WTC11 (cell line): ENCODE results near the gene TYSND1. TPM values are rescaled to one million over a fixed set of nuclear protein-coding genes. Genes with fewer than 3 reads are reported as not detected.

ENCODE experiments used
- ATAC-seq: fragments of 200-7000 bp; cut with Tn5 transposase; 2 replicates; pipeline ENCODE4 v1.10.0; 2021; ENCODE audit warnings: mild to moderate bottlenecking, moderate library complexity
- CTCF ChIA-PET: fragments of 300-600 bp; sonication (Branson Sonifier 250); formaldehyde crosslinking; loops from one replicate; lab custom pipeline; 2021; ENCODE audit warnings: antibody characterized with exemption; lab: Charles Lee
- POLR2A ChIA-PET: fragments of 350-600 bp; sonication (Branson Sonifier 250); formaldehyde crosslinking; loops from one replicate; lab custom pipeline; 2021; ENCODE audit warnings: antibody characterized with exemption; lab: Charles Lee
- DNase-seq: peaks from one replicate; pipeline ENCODE4 v3.0.0; 2021; ENCODE audit warnings: low spot score
- H3K27ac Mint-ChIP-seq: 2 replicates; pipeline ENCODE4 v1.8.0; 2021; ENCODE audit warnings: mixed read lengths
- H3K27me3 Mint-ChIP-seq: 2 replicates; pipeline ENCODE4 v1.8.0; 2021; ENCODE audit warnings: low read depth, mild to moderate bottlenecking, moderate library complexity, mixed read lengths
- H3K36me3 Mint-ChIP-seq: 2 replicates; pipeline ENCODE4 v1.8.0; 2021; ENCODE audit warnings: mixed read lengths
- H3K4me1 Mint-ChIP-seq: 2 replicates; pipeline ENCODE4 v1.8.0; 2022; ENCODE audit warnings: mixed read lengths
- H3K4me3 Mint-ChIP-seq: 2 replicates; pipeline ENCODE4 v1.8.0; 2021; ENCODE audit warnings: mild to moderate bottlenecking, moderate library complexity, mixed read lengths
- H3K9me3 Mint-ChIP-seq: 2 replicates; pipeline ENCODE4 v1.8.0; 2021; ENCODE audit warnings: mixed read lengths
- AFF4 ChIP-seq: sonication (generic); formaldehyde crosslinking; IDR thresholded peaks from 2 replicates; pipeline ENCODE4 v1.8.1; 2023; ENCODE audit warnings: mild to moderate bottlenecking, missing genetic modification reagents, borderline replicate concordance
- AR ChIP-seq: fragments of 250-450 bp; sonication (Bioruptor Pico); IDR thresholded peaks from 2 replicates; pipeline ENCODE4 v1.9.0; 2021; ENCODE audit warnings: mild to moderate bottlenecking
- ATF3 ChIP-seq: sonication (generic); formaldehyde crosslinking; conservative IDR thresholded peaks from 2 replicates; pipeline ENCODE4 v1.8.1; 2022; ENCODE audit warnings: mild to moderate bottlenecking, missing genetic modification reagents
- CDX4 ChIP-seq: fragments of 250-450 bp; sonication (Bioruptor Pico); IDR thresholded peaks from 2 replicates; pipeline ENCODE4 v1.9.0; 2021; ENCODE audit warnings: moderate library complexity, mild to moderate bottlenecking, inconsistent platforms, borderline replicate concordance
- CREM ChIP-seq: sonication (generic); formaldehyde crosslinking; IDR thresholded peaks from 2 replicates; pipeline ENCODE4 v1.8.1; 2022; ENCODE audit warnings: mild to moderate bottlenecking, missing genetic modification reagents, moderate library complexity
- ELF4 ChIP-seq: sonication (generic); formaldehyde crosslinking; IDR thresholded peaks from 2 replicates; pipeline ENCODE4 v1.8.1; 2022; ENCODE audit warnings: low read depth, mild to moderate bottlenecking, moderate library complexity, missing genetic modification reagents
- FOXP1 ChIP-seq: sonication (generic); formaldehyde crosslinking; IDR thresholded peaks from 2 replicates; pipeline ENCODE4 v1.8.0; 2022; ENCODE audit warnings: missing genetic modification reagents, mild to moderate bottlenecking, moderate library complexity, borderline replicate concordance
- GABPB1 ChIP-seq: sonication (generic); formaldehyde crosslinking; IDR thresholded peaks from 2 replicates; pipeline ENCODE4 v1.8.1; 2023; ENCODE audit warnings: mild to moderate bottlenecking, missing genetic modification reagents
- HMGXB4 ChIP-seq: sonication (generic); formaldehyde crosslinking; IDR thresholded peaks from 2 replicates; pipeline ENCODE4 v1.8.1; 2023; ENCODE audit warnings: mild to moderate bottlenecking, moderate library complexity, missing genetic modification reagents
- PRDM15 ChIP-seq: sonication (generic); formaldehyde crosslinking; IDR thresholded peaks from 2 replicates; pipeline ENCODE4 v1.8.0; 2022; ENCODE audit warnings: missing genetic modification reagents
- RORB ChIP-seq: fragments of 250-450 bp; sonication (Bioruptor Pico); IDR thresholded peaks from 2 replicates; pipeline ENCODE4 v1.9.0; 2021; ENCODE audit warnings: mild to moderate bottlenecking
- TEAD1 ChIP-seq: sonication (generic); formaldehyde crosslinking; IDR thresholded peaks from 2 replicates; pipeline ENCODE4 v1.8.0; 2022; ENCODE audit warnings: mild to moderate bottlenecking, missing genetic modification reagents
- USF1 ChIP-seq: sonication (generic); formaldehyde crosslinking; IDR thresholded peaks from 2 replicates; pipeline ENCODE4 v1.8.0; 2022; ENCODE audit warnings: mild to moderate bottlenecking, missing genetic modification reagents
- USF2 ChIP-seq: sonication (generic); formaldehyde crosslinking; IDR thresholded peaks from 2 replicates; pipeline ENCODE4 v1.8.1; 2023; ENCODE audit warnings: mild to moderate bottlenecking, missing genetic modification reagents, moderate library complexity
- ZNF138 ChIP-seq: sonication (generic); formaldehyde crosslinking; conservative IDR thresholded peaks from 2 replicates; pipeline ENCODE4 v1.8.1; 2022; ENCODE audit warnings: mild to moderate bottlenecking, moderate library complexity, missing genetic modification reagents
- ZNF232 ChIP-seq: sonication (generic); formaldehyde crosslinking; IDR thresholded peaks from 2 replicates; pipeline ENCODE4 v1.8.0; 2022; ENCODE audit warnings: mild to moderate bottlenecking, missing genetic modification reagents
- ZNF263 ChIP-seq: sonication (generic); formaldehyde crosslinking; IDR thresholded peaks from 2 replicates; pipeline ENCODE4 v1.8.1; 2022; ENCODE audit warnings: low read depth, mild to moderate bottlenecking, moderate library complexity, missing genetic modification reagents
- ZNF396 ChIP-seq: fragments of 250-450 bp; sonication (Bioruptor Pico); IDR thresholded peaks from 2 replicates; pipeline ENCODE4 v1.8.0; 2021; ENCODE audit warnings: mild to moderate bottlenecking, moderate library complexity, borderline replicate concordance
- ZNF671 ChIP-seq: fragments of 250-450 bp; sonication (Bioruptor Pico); IDR thresholded peaks from 2 replicates; pipeline ENCODE4 v1.8.0; 2021; ENCODE audit warnings: mild to moderate bottlenecking
- total RNA-seq: library from RNA; stranded (reverse); gene quantifications from 3 replicates; pipeline ENCODE4 v1.2.3, GENCODE V29; 2021

The TYSND1 gene
- total RNA-seq, 1 experiment from 2014 or later, result 18.9 TPM

GRCh38 chr10:70135684-70136083 lies 10.8 kb downstream of the TYSND1 start:
- Mint-ChIP-seq H3K27me3 (peaks cover 24% of the 10 kb centered on the region), H3K9me3 (no peaks in the 10 kb centered on the region), H3K27ac (no peak overlapping the region), H3K4me1 (peaks cover 15% of the 10 kb centered on the region), H3K4me3 (no peak overlapping the region), H3K36me3 (no peaks in the 10 kb centered on the region)
- DNase-seq (no peak), ATAC-seq (no peak)
- TF ChIP-seq AFF4 (CRISPR knock-in tag), result no peak
- no peak for TF ChIP-seq GABPB1 (CRISPR knock-in tag)
- no peak for TF ChIP-seq TEAD1 (CRISPR knock-in tag)
- TF ChIP-seq USF2, result no peak
- TF ChIP-seq ZNF396, result no peak
- TF ChIP-seq ZNF138 (CRISPR knock-in tag), result no peak
- TF ChIP-seq CDX4, result no peak
- no peak for TF ChIP-seq RORB (CRISPR knock-in tag)
- no peak for TF ChIP-seq FOXP1
- TF ChIP-seq ZNF232, result no peak
- TF ChIP-seq CREM (CRISPR knock-in tag), result no peak
- no peak for TF ChIP-seq ZNF263 (CRISPR knock-in tag)
- no peak for TF ChIP-seq PRDM15 (CRISPR knock-in tag)
- no peak for TF ChIP-seq ZNF671
- no peak for TF ChIP-seq ATF3 (CRISPR knock-in tag)
- no peak for TF ChIP-seq ELF4 (CRISPR knock-in tag)
- TF ChIP-seq HMGXB4, result no peak
- TF ChIP-seq AR (CRISPR knock-in tag), result no peak
- TF ChIP-seq USF1, result no peak
- POLR2A ChIA-PET, result interaction anchor here (0.5 to 0.9 kb wide), 3 partner anchors 9 to 1794 kb away, joined by 3 to 5 read pairs (median 3); partner anchors contain the start of gene TYSND1
- CTCF ChIA-PET, result interaction anchor here (0.6 to 2.8 kb wide), 7 partner anchors 11 to 221 kb away, joined by 3 to 18 read pairs (median 4); partner anchors contain the start of gene TYSND1
